ENCODE measurements around the gene ACAP3.

ACAP3 gene

GRCh38 chr1:1246577-1247340 lies 61.0 kb downstream of the ACAP3 start, which contains the start of gene C1QTNF12:
C1QTNF12 (minus strand) TSS chr1:1246722; CDS start chr1:1246690, 32 bp downstream.
- TF ChIP-seq HDGF (IDR thresholded peaks at IDR 0.05; ENCODE audit: borderline replicate concordance) (no peak), ELF4 (IDR thresholded peaks at IDR 0.05) (no peak), LEF1 (IDR thresholded peaks at IDR 0.05; ENCODE audit: borderline replicate concordance) (no peak), CTBP1 (IDR thresholded peaks at IDR 0.05; ENCODE audit: borderline replicate concordance) (no peak), L3MBTL2 (conservative IDR thresholded peaks at IDR 0.05) (no peak), FOXA1 (IDR thresholded peaks at IDR 0.05) (no peak), TARDBP (IDR thresholded peaks at IDR 0.05) (no peak), ZNF384 (IDR thresholded peaks at IDR 0.05) (no peak), SP1 (IDR thresholded peaks at IDR 0.05) (no peak)
- no peak for DNase-seq (ENCODE audit: extremely low spot score)
- ChIA-PET POLR2A (no interaction called here), CTCF (no interaction called here)

GRCh38 chr1:1245817-1246576 lies 61.7 kb downstream of the ACAP3 start:
- CTCF ChIA-PET, result no interaction called here
- TF ChIP-seq PKNOX1 (IDR thresholded peaks at IDR 0.05), result no peak
- no peak for TF ChIP-seq HDGF (IDR thresholded peaks at IDR 0.05; ENCODE audit: borderline replicate concordance)
- TF ChIP-seq CTBP1 (IDR thresholded peaks at IDR 0.05; ENCODE audit: borderline replicate concordance), result no peak
- TF ChIP-seq L3MBTL2 (conservative IDR thresholded peaks at IDR 0.05), result no peak
- no peak for TF ChIP-seq ELF4 (IDR thresholded peaks at IDR 0.05)
- no peak for TF ChIP-seq TARDBP (IDR thresholded peaks at IDR 0.05)
- TF ChIP-seq FOXA1 (IDR thresholded peaks at IDR 0.05), result no peak
- TF ChIP-seq SP1 (IDR thresholded peaks at IDR 0.05), result no peak
- no peak for DNase-seq (ENCODE audit: extremely low spot score)
- POLR2A ChIA-PET, result no interaction called here

- no peak for DNase-seq (ENCODE audit: extremely low spot score)
- ChIA-PET CTCF (no interaction called here), POLR2A (no interaction called here)
- TF ChIP-seq FOXA1 (IDR thresholded peaks at IDR 0.05) (no peak), TARDBP (IDR thresholded peaks at IDR 0.05) (no peak), SUZ12 (IDR thresholded peaks at IDR 0.05) (no peak), ZNF384 (IDR thresholded peaks at IDR 0.05) (no peak), NFRKB (IDR thresholded peaks at IDR 0.05) (no peak), BHLHE40 (IDR thresholded peaks at IDR 0.05; ENCODE audit: borderline replicate concordance) (no peak), CTBP1 (IDR thresholded peaks at IDR 0.05; ENCODE audit: borderline replicate concordance) (no peak), SP1 (IDR thresholded peaks at IDR 0.05) (no peak), FOXM1 (IDR thresholded peaks at IDR 0.05; ENCODE audit: borderline replicate concordance) (no peak), FOXK2 (IDR thresholded peaks at IDR 0.05) (no peak), ELF4 (IDR thresholded peaks at IDR 0.05) (no peak), HDGF (IDR thresholded peaks at IDR 0.05; ENCODE audit: borderline replicate concordance) (no peak), L3MBTL2 (conservative IDR thresholded peaks at IDR 0.05) (no peak), PKNOX1 (IDR thresholded peaks at IDR 0.05) (no peak)
These were observed 62.4 kb downstream of the ACAP3 start for GRCh38 chr1:1245178-1245816.

- no peak for TF ChIP-seq SP1 (IDR thresholded peaks at IDR 0.05)
- TF ChIP-seq CTBP1 (IDR thresholded peaks at IDR 0.05; ENCODE audit: borderline replicate concordance), result no peak
- no peak for TF ChIP-seq SUZ12 (IDR thresholded peaks at IDR 0.05)
- TF ChIP-seq HDGF (IDR thresholded peaks at IDR 0.05; ENCODE audit: borderline replicate concordance), result no peak
- TF ChIP-seq ZNF384 (IDR thresholded peaks at IDR 0.05), result no peak
- TF ChIP-seq PKNOX1 (IDR thresholded peaks at IDR 0.05), result no peak
- TF ChIP-seq LEF1 (IDR thresholded peaks at IDR 0.05; ENCODE audit: borderline replicate concordance), result no peak
- no peak for TF ChIP-seq FOXM1 (IDR thresholded peaks at IDR 0.05; ENCODE audit: borderline replicate concordance)
- TF ChIP-seq FOXK2 (IDR thresholded peaks at IDR 0.05), result no peak
- TF ChIP-seq BHLHE40 (IDR thresholded peaks at IDR 0.05; ENCODE audit: borderline replicate concordance), result no peak
- no peak for TF ChIP-seq NFRKB (IDR thresholded peaks at IDR 0.05)
- no peak for TF ChIP-seq FOXA1 (IDR thresholded peaks at IDR 0.05)
- TF ChIP-seq ARNT (IDR thresholded peaks at IDR 0.05), result no peak
- TF ChIP-seq ELF4 (IDR thresholded peaks at IDR 0.05), result no peak
- no peak for TF ChIP-seq L3MBTL2 (conservative IDR thresholded peaks at IDR 0.05)
- TF ChIP-seq TARDBP (IDR thresholded peaks at IDR 0.05), result no peak
- CTCF ChIA-PET, result no interaction called here
- no peak for DNase-seq (ENCODE audit: extremely low spot score)
- POLR2A ChIA-PET, result no interaction called here
These were observed 63.4 kb downstream of the ACAP3 start for GRCh38 chr1:1244192-1244811.

- ChIA-PET CTCF (no interaction called here), POLR2A (no interaction called here)
- TF ChIP-seq LEF1 (IDR thresholded peaks at IDR 0.05; ENCODE audit: borderline replicate concordance), result no peak
- TF ChIP-seq SP1 (IDR thresholded peaks at IDR 0.05), result no peak
- TF ChIP-seq ZNF384 (IDR thresholded peaks at IDR 0.05), result no peak
- TF ChIP-seq NFRKB (IDR thresholded peaks at IDR 0.05), result no peak
- no peak for TF ChIP-seq L3MBTL2 (conservative IDR thresholded peaks at IDR 0.05)
- TF ChIP-seq HDGF (IDR thresholded peaks at IDR 0.05; ENCODE audit: borderline replicate concordance), result no peak
- no peak for TF ChIP-seq ELF4 (IDR thresholded peaks at IDR 0.05)
- TF ChIP-seq PKNOX1 (IDR thresholded peaks at IDR 0.05), result no peak
- no peak for TF ChIP-seq TARDBP (IDR thresholded peaks at IDR 0.05)
- TF ChIP-seq CTBP1 (IDR thresholded peaks at IDR 0.05; ENCODE audit: borderline replicate concordance), result no peak
- no peak for TF ChIP-seq FOXK2 (IDR thresholded peaks at IDR 0.05)
- TF ChIP-seq FOXA1 (IDR thresholded peaks at IDR 0.05), result no peak
- no peak for TF ChIP-seq FOXM1 (IDR thresholded peaks at IDR 0.05; ENCODE audit: borderline replicate concordance)
- TF ChIP-seq SUZ12 (IDR thresholded peaks at IDR 0.05), result no peak
- no peak for TF ChIP-seq BHLHE40 (IDR thresholded peaks at IDR 0.05; ENCODE audit: borderline replicate concordance)
- TF ChIP-seq ARNT (IDR thresholded peaks at IDR 0.05), result no peak
- DNase-seq (ENCODE audit: extremely low spot score), result no peak
These were observed 63.9 kb downstream of the ACAP3 start for GRCh38 chr1:1243807-1244191.

Data from HEK293T (cell line).